HS-27A (cell line): ENCODE measurements around the gene CCDC179.

Source experiments
- DNase-seq: peaks from one replicate; pipeline ENCODE4 v3.0.0-alpha.2; 2012; ENCODE audit warnings: low read depth, missing footprints

Gene CCDC179

DNA sequence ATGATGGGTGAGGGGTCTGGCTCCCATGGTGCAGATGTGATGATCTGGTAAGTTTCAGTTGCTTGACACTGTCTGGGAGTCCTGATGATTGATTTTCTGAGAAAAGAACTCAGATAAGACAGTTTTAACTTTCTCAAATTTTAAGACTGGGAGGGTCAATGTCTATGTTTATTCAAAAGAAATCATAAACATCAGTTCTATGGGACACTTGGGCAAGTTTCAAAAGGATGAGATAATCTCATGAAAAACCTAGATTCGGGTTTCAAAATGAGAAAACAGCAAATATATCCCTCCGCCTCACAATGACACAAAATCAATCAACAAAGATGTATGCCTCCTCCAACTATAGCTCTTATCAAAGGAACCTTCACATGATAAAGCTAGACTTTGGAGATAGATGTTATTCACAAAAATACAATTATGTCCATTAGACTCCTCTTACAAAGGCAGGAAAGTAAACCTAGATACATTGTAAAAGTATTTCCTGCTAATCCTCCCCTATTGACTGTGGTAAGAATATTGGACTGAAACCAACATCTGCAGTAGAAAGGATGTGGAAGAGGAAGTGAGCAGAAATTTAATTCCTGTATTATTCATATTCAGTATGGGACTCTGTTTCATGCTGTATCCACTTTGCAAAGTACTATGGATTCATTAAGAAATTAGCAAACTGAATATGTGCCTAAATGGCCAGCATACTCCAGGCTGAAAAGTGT lies 52.3 kb downstream of the CCDC179 start:
- DNase-seq: no peak

DNA sequence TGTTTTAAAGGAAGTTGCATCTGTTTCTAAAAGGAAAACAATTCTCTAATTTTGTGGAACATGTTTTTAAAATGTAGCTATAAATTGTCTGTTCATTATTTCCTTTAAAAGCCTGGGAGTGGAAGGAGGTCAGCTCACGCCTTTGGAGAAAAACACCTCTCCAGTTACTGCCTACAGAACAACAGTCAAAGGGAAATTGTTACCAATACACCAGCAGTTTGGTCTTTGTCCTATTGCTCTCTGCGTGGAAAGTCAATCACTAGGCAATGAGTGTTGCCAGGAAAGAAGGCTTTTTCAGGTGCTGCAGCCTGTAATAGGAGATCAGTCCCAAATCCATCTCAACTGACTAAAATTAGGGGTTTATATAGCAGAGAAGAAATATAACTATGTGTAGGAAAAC lies 52.9 kb downstream of the CCDC179 start:
- DNase-seq: no peak

DNA sequence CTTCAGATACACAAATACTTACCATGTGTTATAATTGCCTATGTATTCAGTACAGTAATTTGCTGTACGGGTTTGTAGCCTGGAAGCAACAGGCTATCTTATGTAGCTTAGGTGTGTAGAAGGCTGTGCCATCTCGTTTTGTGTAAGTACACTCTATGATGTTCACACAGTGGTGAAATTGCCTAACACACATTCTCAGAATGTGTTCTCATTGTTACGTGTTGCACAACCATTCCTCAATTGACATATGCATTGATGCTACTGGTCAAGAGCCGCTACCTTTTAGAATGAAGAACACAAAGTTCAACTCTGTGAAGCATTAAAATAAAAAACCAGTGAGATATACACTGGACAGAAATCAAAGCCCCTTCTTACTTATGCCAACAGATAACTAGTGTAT lies 57.4 kb downstream of the CCDC179 start:
- no peak for DNase-seq

DNA sequence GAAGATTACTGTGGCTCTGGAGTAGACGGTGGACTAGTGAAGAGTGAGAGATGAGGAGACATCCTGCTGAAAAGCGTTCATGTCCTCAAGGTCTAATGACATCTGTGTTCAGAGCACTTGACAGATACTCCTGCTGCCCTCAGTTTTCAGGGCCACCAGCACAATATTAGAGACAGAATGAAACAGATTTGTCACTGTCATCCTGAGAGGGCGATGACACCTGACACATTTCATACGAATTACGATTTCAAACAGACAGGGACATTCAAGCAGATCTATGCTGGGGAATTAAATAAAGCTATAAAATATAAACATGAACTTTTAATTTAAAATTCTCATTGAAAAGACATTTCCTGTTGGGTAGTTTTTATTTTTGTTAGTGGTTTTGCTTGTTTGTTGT lies 59.8 kb downstream of the CCDC179 start:
- no peak for DNase-seq

DNA sequence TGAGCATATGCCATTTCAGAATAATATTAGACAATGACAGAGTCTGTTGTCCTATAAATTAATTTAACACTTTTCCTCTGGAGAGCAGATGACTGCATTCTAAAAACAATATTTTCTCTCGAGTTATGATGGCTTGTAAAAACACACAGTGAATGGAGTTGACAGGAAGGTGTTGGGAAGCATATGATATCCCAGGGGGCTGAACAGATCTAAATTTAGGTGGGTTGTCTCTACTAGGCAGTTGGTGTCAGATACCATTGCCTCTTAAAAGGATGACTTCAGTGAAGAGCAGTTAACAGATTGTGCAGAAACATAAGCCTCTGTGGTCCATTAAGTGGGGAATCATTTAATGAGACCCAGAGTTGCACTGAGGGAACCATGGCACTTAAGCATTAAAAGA lies 61.4 kb downstream of the CCDC179 start:
- DNase-seq: no peak

DNA sequence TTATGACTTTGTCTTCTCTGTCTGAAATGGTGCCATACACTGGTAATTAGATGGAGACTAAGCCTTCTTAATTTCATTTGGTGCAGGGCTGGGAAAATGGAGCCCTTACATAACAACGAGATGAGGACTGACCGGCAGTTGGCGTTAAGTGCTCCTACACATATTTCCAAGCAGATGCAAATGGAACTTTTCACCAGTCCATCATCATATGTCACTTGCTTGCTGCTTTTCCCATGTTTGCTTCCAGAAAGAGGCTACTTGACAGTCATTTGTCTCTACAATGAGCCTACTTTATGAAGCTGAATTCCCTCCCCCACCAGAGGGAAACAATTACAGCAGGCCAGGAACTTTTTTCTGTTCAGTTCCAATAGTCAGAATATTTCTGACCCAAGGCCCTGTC lies 63.2 kb downstream of the CCDC179 start:
- DNase-seq: no peak
